MCF 10A (cell line): Measurements from ENCODE around the gene ME2. TPM values are rescaled to one million over a fixed set of nuclear protein-coding genes. Genes with fewer than 3 reads are reported as not detected.
"Not testable (repeated sequence)": the region's sequence is repeated elsewhere in the genome, so short reads cannot be mapped to it uniquely, and the experiment has no call there.

Experiments used
- BruUV-seq: library from RNA; stranded (reverse); fragments of 400-500 nt; replicated peaks from 2 replicates; lab custom pipeline; 2021; lab: Mats Ljungman, UMichigan
- CTCF ChIA-PET: fragments of 300-600 bp; sonication (Branson Sonifier 250); formaldehyde crosslinking; extraction: SDS; loops from one replicate; lab custom pipeline; 2021; ENCODE audit warnings: antibody characterized with exemption, inconsistent platforms; lab: Yijun Ruan, JAX
- POLR2A ChIA-PET: fragments of 300-600, 350-650 bp; sonication (Branson Sonifier 250); formaldehyde crosslinking; extraction: SDS; loops from one replicate; lab custom pipeline; 2020; ENCODE audit warnings: antibody characterized with exemption, inconsistent platforms; lab: Yijun Ruan, JAX
- DNase-seq: peaks from one replicate; pipeline ENCODE4 v3.0.0-alpha.2; 2018; ENCODE audit not compliant: unreplicated experiment
- H3K27ac Mint-ChIP-seq: one replicate; pipeline ENCODE4 v1.8.0; 2022; ENCODE audit warnings: mild to moderate bottlenecking, low read depth, mixed read lengths; ENCODE audit not compliant: unreplicated experiment
- H3K27me3 Mint-ChIP-seq: one replicate; pipeline ENCODE4 v1.8.0; 2022; ENCODE audit warnings: mixed read lengths; ENCODE audit not compliant: insufficient read depth, unreplicated experiment
- H3K36me3 Mint-ChIP-seq: one replicate; pipeline ENCODE4 v1.8.0; 2022; ENCODE audit warnings: mild to moderate bottlenecking, moderate library complexity, mixed read lengths; ENCODE audit not compliant: insufficient read depth, unreplicated experiment
- H3K4me1 Mint-ChIP-seq: one replicate; pipeline ENCODE4 v1.8.0; 2022; ENCODE audit warnings: mixed read lengths; ENCODE audit not compliant: insufficient read depth, unreplicated experiment
- H3K4me3 Mint-ChIP-seq: one replicate; pipeline ENCODE4 v1.8.0; 2022; ENCODE audit warnings: mild to moderate bottlenecking, moderate library complexity, mixed read lengths; ENCODE audit not compliant: unreplicated experiment
- H3K9me3 Mint-ChIP-seq: one replicate; pipeline ENCODE4 v1.8.0; 2022; ENCODE audit warnings: mixed read lengths; ENCODE audit not compliant: unreplicated experiment
- intact Hi-C: fragments of 100-400 bp; cut with micrococcal nuclease; formaldehyde crosslinking; loops from 2 replicates; pipeline ENCODE4 v1.14.1; 2022
- total RNA-seq: library from RNA; stranded (reverse); gene quantifications from 2 replicates; pipeline ENCODE4 v1.2.3, GENCODE V29; 2022
- TF ChIP-seq, protein P1 (sequence below): fragments of 200-600 bp; IDR thresholded peaks from one replicate; pipeline ENCODE4 v1.8.0; 2022; ENCODE audit warnings: antibody characterized with exemption, mild to moderate bottlenecking; ENCODE audit not compliant: unreplicated experiment

ME2 gene
- total RNA-seq, 1 experiment from 2014 or later = 64.8 TPM

DNA sequence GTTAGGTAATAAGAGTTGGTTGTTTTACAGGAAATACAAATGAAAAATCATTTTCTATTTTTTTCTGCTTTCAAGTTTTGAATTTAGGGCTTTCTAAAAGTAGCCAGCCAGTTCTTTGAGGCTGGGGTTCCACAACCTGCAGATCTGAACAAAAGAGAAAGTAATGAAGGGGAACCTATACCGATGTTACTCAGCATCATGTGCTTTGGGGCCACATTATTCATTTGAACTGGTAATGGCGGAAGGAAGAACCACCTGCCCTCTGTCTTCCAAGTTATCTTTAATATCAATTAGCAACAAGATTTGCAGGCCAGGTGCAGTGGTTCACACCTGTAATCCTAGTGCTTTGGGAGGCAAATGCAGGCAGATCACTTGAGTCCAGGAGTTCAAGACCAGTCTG lies 46.2 kb upstream of the ME2 start:
- TF ChIP-seq, protein P1, sequence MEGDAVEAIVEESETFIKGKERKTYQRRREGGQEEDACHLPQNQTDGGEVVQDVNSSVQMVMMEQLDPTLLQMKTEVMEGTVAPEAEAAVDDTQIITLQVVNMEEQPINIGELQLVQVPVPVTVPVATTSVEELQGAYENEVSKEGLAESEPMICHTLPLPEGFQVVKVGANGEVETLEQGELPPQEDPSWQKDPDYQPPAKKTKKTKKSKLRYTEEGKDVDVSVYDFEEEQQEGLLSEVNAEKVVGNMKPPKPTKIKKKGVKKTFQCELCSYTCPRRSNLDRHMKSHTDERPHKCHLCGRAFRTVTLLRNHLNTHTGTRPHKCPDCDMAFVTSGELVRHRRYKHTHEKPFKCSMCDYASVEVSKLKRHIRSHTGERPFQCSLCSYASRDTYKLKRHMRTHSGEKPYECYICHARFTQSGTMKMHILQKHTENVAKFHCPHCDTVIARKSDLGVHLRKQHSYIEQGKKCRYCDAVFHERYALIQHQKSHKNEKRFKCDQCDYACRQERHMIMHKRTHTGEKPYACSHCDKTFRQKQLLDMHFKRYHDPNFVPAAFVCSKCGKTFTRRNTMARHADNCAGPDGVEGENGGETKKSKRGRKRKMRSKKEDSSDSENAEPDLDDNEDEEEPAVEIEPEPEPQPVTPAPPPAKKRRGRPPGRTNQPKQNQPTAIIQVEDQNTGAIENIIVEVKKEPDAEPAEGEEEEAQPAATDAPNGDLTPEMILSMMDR = no peak
- no peak overlapping the region for H3K27ac Mint-ChIP-seq
- H3K36me3 Mint-ChIP-seq = no peaks in the 10 kb centered on the region
- intact Hi-C loops = no loop called here
- no TSS peak for BruUV-seq
- no peak overlapping the region for H3K4me3 Mint-ChIP-seq
- POLR2A ChIA-PET = interaction anchor here (0.5 kb wide), 1 partner anchor 198 kb away, joined by 3 read pairs; no protein-coding TSS in a partner anchor
- H3K27me3 Mint-ChIP-seq = no peaks in the 10 kb centered on the region
- H3K9me3 Mint-ChIP-seq = no peaks in the 10 kb centered on the region
- no peak for DNase-seq
- peaks cover 12% of the 10 kb centered on the region for H3K4me1 Mint-ChIP-seq
- CTCF ChIA-PET = interaction anchor here (0.6 to 4.8 kb wide), 2 partner anchors 8 to 12 kb away, joined by 4 to 28 read pairs; partner anchors contain the start of gene MRO

DNA sequence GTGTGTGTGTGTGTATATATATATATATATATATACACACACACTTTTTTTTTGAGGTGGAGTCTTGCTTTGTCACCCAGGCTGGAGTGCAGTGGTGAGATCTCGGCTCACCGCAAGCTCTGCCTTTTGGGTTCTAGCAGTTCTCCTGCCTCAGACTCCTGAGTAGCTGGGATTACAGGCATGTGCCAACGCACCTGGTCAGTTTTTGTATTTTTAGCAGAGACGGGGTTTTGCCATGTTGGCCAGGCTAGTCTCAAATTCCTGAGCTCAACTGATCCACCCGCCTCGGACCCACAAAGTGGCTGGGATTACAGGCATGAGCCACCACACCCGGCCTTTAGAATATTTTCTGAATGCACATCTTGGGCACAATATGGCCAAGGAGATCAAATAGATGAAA lies 45.4 kb upstream of the ME2 start:
- H3K27ac Mint-ChIP-seq, H3K27me3 Mint-ChIP-seq, DNase-seq, intact Hi-C loops, BruUV-seq, H3K9me3 Mint-ChIP-seq, POLR2A ChIA-PET, H3K36me3 Mint-ChIP-seq, H3K4me3 Mint-ChIP-seq: not testable (repeated sequence)
- peaks cover 17% of the 10 kb centered on the region for H3K4me1 Mint-ChIP-seq
- CTCF ChIA-PET = interaction anchor here (2.7 kb wide), 1 partner anchor 13 kb away, joined by 15 read pairs; the partner anchor contains the start of gene MRO

DNA sequence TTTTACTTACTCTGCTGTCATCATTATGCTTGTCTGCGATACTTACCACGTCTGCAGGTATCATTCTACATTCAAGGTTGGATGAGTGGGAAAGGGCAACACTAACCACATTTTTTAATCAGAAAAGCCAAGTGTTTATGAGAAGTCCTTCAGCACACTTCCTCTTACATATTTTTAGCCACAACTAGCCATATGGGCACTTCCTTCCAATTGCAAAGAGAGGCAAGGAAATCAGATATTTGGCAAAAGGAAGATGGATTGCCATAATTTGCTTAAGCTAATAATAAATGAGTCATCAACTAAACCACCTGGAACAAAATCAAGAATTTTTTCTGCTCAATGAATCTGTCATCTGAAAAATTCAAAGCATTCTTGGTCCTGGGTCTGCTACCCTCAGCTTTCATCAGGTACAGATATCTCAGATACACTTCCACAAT lies 42.4 kb upstream of the ME2 start:
- Mint-ChIP-seq H3K4me1 (peaks cover 17% of the 10 kb centered on the region), H3K36me3 (no peaks in the 10 kb centered on the region), H3K27ac (no peak overlapping the region), H3K27me3 (no peaks in the 10 kb centered on the region), H3K9me3 (no peaks in the 10 kb centered on the region), H3K4me3 (no peak overlapping the region)
- peak; percentile 78 for DNase-seq
- TF ChIP-seq, protein P1 = no peak
- ChIA-PET POLR2A (interaction anchor here (0.6 to 2.2 kb wide), 5 partner anchors 42 to 213 kb away, joined by 3 to 16 read pairs (median 3); partner anchors contain the start of genes ELAC1, ME2 and SMAD4), CTCF (no interaction called here)
- BruUV-seq = no TSS peak
- intact Hi-C loops = loop anchor here (1.0 kb wide), 1 partner anchor 18 kb away; no protein-coding TSS in a partner anchor

DNA sequence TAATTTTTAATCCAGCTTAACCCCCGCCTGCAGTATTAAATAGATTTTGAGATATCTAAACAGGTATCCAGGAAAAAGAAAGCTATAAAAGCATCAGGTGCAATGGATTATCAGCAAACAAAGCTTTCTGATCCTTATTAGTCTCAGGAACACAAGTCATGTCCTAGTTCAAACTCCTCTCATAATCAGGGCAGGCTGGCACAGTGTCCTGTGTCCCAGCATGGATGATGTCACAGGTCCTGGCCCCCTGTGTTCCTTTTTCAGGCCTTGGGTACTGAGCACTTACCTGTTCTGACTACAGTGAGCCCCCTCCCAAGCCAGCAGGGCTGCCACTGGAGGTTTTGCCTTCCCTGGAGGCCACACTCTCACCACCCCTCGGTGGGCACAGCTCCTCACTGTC lies 39.6 kb upstream of the ME2 start:
- TF ChIP-seq, protein P1 = no peak
- no TSS peak for BruUV-seq
- Mint-ChIP-seq H3K36me3 (no peaks in the 10 kb centered on the region), H3K9me3 (no peaks in the 10 kb centered on the region), H3K27me3 (no peaks in the 10 kb centered on the region), H3K4me1 (peaks cover 17% of the 10 kb centered on the region), H3K4me3 (no peak overlapping the region), H3K27ac (no peak overlapping the region)
- DNase-seq = no peak
- CTCF ChIA-PET = interaction anchor here (1.4 to 2.2 kb wide), 2 partner anchors 19 to 212 kb away, joined by 6 to 7 read pairs; partner anchors contain the start of gene MRO
- intact Hi-C loops = no loop called here
- POLR2A ChIA-PET = interaction anchor here (1.0 kb wide), 1 partner anchor 39 kb away, joined by 3 read pairs; the partner anchor contains the start of gene ME2
